ENCODE data around the gene HES5. TPM values are rescaled to one million over a fixed set of nuclear protein-coding genes. Genes with fewer than 3 reads are reported as not detected.

Gene HES5
- total RNA-seq, 1 donor from 2014 or later: not detected

DNA sequence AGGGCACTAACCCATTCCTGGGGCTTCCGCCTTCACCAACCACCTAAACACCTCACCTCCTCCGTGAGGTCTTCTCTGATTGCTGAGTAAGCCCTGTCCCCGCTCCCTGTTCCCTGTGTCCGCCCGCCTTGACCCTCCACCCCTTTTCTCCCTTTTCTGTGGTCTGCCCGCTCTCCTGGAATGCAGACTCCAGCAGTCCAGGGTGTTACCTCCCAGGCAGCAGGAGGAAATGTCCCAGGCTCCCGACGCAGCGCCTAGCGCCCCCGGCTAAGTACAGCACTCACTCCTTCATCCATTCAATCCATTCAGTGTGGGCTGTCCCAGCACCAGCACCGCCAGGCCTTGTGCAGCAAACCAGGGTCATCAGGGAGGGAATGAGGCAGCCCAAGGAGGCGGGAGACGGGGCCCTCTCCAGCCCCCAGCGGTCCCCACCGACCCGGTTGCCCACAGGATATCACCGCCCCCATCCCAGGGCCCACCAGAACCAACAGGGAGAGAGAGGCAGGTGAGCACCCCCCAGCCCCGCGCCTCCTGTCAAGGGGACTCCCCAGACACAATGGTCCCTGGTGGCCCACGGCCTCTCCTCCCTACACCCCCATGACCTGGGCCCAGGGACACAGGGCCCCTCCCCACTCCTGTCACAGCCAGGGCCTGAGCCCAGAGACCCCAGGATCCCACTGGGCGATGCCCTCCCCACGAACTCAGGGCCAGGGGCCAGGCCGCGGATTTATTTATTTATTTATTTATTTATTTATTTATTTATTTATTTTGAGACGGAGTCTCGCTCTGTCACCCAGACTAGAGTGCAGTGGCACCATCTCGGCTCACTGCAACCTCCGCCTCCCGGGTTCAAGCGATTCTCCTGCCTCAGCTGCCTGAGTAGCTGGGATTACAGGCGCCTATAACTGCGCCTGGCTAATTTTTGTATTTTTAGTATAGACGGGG lies 36.3 kb upstream of the HES5 start:
- Mint-ChIP-seq H3K4me1 (ENCODE audit: low read depth) (no peaks in the 10 kb centered on the region), H3K9me3 (peaks cover 5% of the 10 kb centered on the region), H3K27me3 (ENCODE audit: low read depth) (no peaks in the 10 kb centered on the region), H3K36me3 (ENCODE audit: low read depth) (peaks cover 24% of the 10 kb centered on the region), H3K27ac (no peak overlapping the region), H3K4me3 (ENCODE audit: low read depth) (no peak overlapping the region)
- intact Hi-C loops (cut with micrococcal nuclease): no loop called here
- no peak for DNase-seq (ENCODE audit: low spot score)

DNA sequence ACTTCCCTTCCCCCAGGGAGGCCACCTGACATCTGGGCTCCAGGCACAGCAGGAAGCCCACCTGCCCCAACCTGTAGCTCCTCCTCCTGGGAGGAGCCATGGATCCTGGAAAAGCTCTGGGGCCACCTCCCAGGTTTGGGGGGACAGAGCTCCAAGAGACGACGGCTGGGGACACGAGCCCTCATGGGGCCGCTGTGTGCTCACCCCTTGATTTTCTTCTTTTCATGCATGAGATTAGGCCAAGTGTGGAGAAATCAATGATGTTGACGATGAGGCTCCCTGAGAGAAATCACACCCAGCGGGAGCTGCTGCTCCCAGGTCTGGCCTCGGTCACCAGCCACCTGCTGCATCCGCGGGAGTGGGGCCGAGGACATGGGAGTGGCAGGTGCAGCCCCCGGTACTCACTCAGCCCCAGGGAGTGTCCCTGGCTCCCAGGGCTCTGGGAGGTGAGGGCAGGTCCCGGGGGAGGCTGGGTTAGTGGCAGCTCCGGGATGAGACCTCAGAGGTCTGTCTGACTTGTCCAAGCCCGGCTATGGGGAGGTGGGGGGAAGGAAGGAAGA lies 34.8 kb upstream of the HES5 start:
- H3K36me3 Mint-ChIP-seq (ENCODE audit: low read depth): peaks cover 22% of the 10 kb centered on the region
- DNase-seq (ENCODE audit: low spot score): no peak
- no peaks in the 10 kb centered on the region for H3K9me3 Mint-ChIP-seq
- H3K27me3 Mint-ChIP-seq (ENCODE audit: low read depth): no peaks in the 10 kb centered on the region
- H3K4me3 Mint-ChIP-seq (ENCODE audit: low read depth): no peak overlapping the region
- H3K27ac Mint-ChIP-seq: no peak overlapping the region
- intact Hi-C loops (cut with micrococcal nuclease): no loop called here
- peaks cover 3% of the 10 kb centered on the region for H3K4me1 Mint-ChIP-seq (ENCODE audit: low read depth)

DNA sequence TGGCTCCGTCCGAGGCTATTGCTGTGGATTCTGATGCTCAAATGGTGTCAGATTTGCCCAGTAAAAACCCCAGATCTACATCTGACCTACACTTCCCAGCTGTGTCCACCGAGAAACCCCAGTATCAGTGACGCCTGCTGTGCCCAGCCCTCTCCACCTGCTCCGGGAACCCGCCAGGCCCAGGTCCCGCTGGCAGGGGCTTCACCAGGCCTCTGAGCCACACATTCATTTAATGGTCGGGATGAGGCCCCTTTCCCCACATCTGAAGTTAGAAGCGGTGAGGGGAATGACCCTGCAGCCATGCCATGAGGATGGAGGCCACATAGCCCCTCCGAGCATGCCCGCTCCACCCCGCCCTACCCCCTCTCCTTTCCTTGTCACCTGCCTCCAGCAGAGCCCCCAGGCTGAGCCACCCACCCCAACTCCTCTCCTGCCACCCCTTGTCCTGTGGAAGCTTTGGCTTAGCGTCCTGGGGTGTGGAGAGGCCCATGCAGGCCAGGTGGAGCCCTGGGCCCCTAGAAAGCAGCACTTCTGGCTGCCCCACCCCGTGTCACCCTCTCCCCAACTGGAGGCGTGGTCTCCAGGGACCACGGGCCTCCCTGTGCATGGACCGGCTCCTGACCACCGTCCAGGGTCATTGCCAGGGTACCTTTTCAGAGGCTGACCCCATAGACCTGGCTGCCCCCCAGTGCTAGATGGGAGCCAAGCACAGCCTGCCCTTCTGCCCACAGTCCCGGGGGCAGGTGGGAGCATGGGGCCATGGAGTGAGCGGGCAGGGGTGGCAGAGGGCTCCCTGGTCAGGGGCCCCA lies 34.1 kb upstream of the HES5 start:
- intact Hi-C loops (cut with micrococcal nuclease): no loop called here
- H3K36me3 Mint-ChIP-seq (ENCODE audit: low read depth): peaks cover 25% of the 10 kb centered on the region
- H3K4me1 Mint-ChIP-seq (ENCODE audit: low read depth): peaks cover 3% of the 10 kb centered on the region
- no peak for DNase-seq (ENCODE audit: low spot score)
- H3K27me3 Mint-ChIP-seq (ENCODE audit: low read depth): no peaks in the 10 kb centered on the region
- no peak overlapping the region for H3K4me3 Mint-ChIP-seq (ENCODE audit: low read depth)
- H3K9me3 Mint-ChIP-seq: no peaks in the 10 kb centered on the region
- no peak overlapping the region for H3K27ac Mint-ChIP-seq

DNA sequence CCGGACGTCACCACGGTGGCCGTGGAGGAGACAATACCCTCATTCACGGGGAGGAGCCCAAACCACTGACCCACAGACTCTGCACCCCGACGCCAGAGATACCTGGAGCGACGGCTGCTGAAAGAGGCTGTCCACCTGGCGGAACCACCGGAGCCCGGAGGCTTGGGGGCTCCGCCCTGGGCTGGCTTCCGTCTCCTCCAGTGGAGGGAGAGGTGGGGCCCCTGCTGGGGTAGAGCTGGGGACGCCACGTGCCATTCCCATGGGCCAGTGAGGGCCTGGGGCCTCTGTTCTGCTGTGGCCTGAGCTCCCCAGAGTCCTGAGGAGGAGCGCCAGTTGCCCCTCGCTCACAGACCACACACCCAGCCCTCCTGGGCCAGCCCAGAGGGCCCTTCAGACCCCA lies 33.1 kb upstream of the HES5 start:
- Mint-ChIP-seq H3K9me3 (no peaks in the 10 kb centered on the region), H3K36me3 (ENCODE audit: low read depth) (peaks cover 33% of the 10 kb centered on the region), H3K27ac (no peak overlapping the region), H3K4me1 (ENCODE audit: low read depth) (peaks cover 6% of the 10 kb centered on the region), H3K27me3 (ENCODE audit: low read depth) (no peaks in the 10 kb centered on the region), H3K4me3 (ENCODE audit: low read depth) (no peak overlapping the region)
- intact Hi-C loops (cut with micrococcal nuclease): no loop called here
- DNase-seq (ENCODE audit: low spot score): no peak

DNA sequence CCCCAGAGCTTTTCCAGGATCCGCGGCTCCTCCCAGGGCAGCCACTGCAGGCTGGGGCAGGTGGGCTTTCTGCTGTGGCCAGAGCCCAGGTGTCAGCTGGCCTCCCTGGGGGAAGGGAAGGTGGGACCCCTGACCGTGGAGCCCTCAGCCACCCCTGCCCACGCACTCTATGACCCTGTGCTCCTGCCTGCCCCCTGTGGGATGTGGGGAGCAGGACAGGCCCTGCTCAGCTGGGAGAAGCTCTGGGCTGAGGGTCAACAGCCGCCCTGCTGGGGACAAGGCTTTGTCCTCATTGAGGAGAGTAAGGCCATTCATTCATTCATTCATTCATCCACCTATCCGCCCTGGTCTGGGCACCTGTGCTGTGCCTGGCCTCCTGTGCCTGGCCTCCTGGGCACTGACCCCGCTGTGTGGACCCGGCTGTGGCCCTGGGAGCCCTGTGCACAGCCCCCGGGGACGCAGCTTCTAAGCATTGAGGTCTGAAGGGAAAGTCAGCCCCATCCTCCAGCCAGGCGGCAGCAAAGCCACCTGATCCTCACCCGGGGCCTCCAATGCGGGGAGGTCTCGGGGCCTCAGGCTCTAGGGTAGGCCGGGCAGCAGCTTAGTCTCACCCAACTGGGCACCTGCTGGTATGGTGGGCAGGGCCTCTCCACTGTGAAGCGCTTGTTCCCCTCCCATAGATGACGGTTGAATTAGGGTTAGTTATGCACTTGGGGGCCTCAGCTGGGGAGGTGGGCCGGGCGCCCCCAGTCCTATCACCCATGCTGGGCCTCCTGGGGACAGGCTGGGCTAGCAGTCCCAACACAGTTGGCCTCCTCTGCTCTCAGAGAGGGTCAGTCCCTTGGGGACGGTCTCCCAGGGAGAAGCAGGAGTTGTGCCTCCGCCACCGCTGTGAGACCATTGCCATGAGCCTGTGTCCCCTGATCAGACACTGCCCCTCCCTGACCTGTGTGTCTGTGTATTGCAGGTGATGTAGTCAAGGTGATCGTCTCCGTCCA lies 32.1 kb upstream of the HES5 start:
- Mint-ChIP-seq H3K4me1 (ENCODE audit: low read depth) (peaks cover 6% of the 10 kb centered on the region), H3K4me3 (ENCODE audit: low read depth) (no peak overlapping the region), H3K27me3 (ENCODE audit: low read depth) (no peaks in the 10 kb centered on the region), H3K27ac (no peak overlapping the region), H3K9me3 (no peaks in the 10 kb centered on the region), H3K36me3 (ENCODE audit: low read depth) (peaks cover 41% of the 10 kb centered on the region)
- intact Hi-C loops (cut with micrococcal nuclease): no loop called here
- DNase-seq (ENCODE audit: low spot score): no peak

DNA sequence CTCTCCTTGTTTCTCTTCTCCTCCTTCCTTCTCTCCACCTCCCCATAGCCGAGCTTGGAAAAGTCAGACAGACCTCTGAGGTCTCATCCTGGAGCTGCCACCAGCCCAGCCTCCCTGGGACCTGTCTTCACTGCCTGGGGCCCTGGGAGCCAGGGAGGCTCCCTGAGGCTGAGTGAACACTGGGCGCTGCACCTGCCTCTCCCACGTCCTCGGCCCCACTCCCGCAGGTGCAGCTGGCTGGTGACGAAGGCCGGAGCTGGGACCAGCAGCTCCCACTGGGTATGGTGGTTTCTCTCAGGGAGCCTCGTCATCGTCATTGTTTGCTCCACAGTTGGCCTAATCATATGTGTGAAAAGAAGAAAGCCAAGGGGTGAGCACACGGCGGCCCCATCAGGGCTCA lies 31.4 kb upstream of the HES5 start:
- peak overlapping the region; percentile 48 for H3K27ac Mint-ChIP-seq
- peak overlapping the region; percentile 22 for H3K4me3 Mint-ChIP-seq (ENCODE audit: low read depth)
- no peaks in the 10 kb centered on the region for H3K9me3 Mint-ChIP-seq
- no peaks in the 10 kb centered on the region for H3K27me3 Mint-ChIP-seq (ENCODE audit: low read depth)
- H3K4me1 Mint-ChIP-seq (ENCODE audit: low read depth): peaks cover 6% of the 10 kb centered on the region
- no peak for DNase-seq (ENCODE audit: low spot score)
- peaks cover 47% of the 10 kb centered on the region for H3K36me3 Mint-ChIP-seq (ENCODE audit: low read depth)
- intact Hi-C loops (cut with micrococcal nuclease): no loop called here

DNA sequence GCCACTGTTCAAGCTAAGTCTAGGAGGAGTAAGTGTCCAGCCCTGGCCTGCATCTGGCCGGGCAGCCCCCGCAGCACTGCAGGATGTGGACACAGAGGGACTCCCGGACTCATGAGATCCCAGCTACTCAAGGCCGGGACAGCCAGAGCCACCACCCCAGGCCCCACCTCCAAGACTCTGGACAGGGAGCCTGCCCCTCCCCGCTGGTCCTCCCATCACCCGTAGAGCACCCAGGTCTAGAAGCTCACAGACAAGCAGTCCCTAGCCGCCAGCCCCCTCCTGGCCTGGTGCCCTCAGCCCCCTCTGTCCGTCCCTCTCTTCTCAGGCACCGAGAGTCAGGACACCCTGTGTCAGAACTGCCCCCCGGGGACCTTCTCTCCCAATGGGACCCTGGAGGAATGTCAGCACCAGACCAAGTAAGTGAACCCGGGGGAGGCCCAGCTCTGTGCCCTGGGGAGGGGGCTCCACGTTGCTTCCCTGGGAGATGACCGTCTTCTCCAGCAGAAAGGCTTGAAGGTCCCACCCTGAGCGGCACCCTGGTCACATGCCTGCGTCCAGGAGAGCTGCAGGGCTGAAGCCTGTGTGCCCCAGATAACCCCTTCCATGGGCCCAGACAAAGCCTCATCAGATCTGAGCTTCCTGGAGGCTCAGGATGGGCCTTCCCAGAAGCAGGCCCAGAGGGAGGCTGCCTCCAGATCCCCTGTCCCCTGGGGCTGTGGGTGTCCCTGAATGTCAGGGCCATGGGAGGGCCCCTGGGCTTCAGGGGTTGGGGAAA lies 30.4 kb upstream of the HES5 start:
- H3K4me3 Mint-ChIP-seq (ENCODE audit: low read depth): no peak overlapping the region
- peaks cover 53% of the 10 kb centered on the region for H3K36me3 Mint-ChIP-seq (ENCODE audit: low read depth)
- DNase-seq (ENCODE audit: low spot score): no peak
- no peak overlapping the region for H3K27ac Mint-ChIP-seq
- H3K27me3 Mint-ChIP-seq (ENCODE audit: low read depth): no peaks in the 10 kb centered on the region
- no peaks in the 10 kb centered on the region for H3K9me3 Mint-ChIP-seq
- H3K4me1 Mint-ChIP-seq (ENCODE audit: low read depth): peaks cover 6% of the 10 kb centered on the region
- intact Hi-C loops (cut with micrococcal nuclease): no loop called here

DNA sequence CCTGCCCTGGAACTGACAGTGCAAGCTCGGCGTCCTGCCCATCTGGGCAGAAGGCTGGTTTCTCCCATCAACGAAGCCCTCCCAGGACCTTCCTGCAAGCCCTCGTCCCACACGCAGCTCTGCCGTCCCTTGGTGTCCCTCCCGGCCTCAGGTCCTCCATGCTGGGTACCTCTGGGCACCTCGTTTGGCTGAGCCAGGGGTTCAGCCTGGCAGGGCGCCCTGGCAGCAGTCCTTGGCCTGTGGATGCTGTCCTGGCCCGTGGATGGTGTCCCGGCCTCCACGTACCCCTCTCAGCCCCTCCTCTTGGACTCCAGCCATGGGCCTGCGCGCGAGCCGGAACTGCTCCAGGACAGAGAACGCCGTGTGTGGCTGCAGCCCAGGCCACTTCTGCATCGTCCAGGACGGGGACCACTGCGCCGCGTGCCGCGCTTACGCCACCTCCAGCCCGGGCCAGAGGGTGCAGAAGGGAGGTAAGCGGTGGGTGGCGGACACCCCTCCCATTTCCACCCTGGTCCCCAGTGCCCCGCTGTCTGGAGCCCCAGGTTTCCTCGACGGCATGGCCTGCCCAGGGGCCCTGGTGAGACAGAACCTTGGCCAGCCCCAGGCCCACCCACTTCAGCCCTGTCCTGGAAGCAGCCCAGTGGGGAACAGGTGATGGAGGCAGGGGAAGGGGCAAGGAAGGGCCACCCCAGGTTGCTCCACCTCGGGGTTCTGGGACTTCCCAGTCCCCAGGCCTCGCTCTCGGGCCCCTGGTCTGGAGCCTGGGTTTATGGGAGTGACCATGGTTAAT lies 29.6 kb upstream of the HES5 start:
- Mint-ChIP-seq H3K27me3 (ENCODE audit: low read depth) (no peaks in the 10 kb centered on the region), H3K36me3 (ENCODE audit: low read depth) (peaks cover 51% of the 10 kb centered on the region), H3K27ac (no peak overlapping the region), H3K9me3 (no peaks in the 10 kb centered on the region), H3K4me3 (ENCODE audit: low read depth) (no peak overlapping the region), H3K4me1 (ENCODE audit: low read depth) (peaks cover 8% of the 10 kb centered on the region)
- intact Hi-C loops (cut with micrococcal nuclease): loop anchor here (10.0 kb wide), 1 partner anchor 1155 kb away; the partner anchor contains the start of gene MRPL20
- DNase-seq (ENCODE audit: low spot score): no peak

DNA sequence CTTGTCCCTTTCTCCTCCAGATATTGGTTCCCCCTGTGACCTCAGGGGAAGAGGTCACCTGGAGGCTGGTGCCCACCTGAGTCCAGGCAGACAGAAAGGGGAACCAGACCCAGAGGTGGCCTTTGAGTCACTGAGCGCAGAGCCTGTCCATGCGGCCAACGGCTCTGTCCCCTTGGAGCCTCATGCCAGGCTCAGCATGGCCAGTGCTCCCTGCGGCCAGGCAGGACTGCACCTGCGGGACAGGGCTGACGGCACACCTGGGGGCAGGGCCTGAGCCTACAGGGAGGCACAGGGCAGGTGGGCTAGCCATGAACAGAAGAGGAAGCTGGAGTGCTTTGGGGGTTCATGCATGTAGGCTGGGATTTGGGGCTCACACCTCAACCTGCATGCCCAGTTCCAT lies 28.8 kb upstream of the HES5 start:
- Mint-ChIP-seq H3K4me3 (ENCODE audit: low read depth) (peak overlapping the region; percentile 97), H3K36me3 (ENCODE audit: low read depth) (peaks cover 53% of the 10 kb centered on the region), H3K9me3 (no peaks in the 10 kb centered on the region), H3K27me3 (ENCODE audit: low read depth) (no peaks in the 10 kb centered on the region), H3K27ac (no peak overlapping the region), H3K4me1 (ENCODE audit: low read depth) (peaks cover 14% of the 10 kb centered on the region)
- intact Hi-C loops (cut with micrococcal nuclease): loop anchor here (10.0 kb wide), 1 partner anchor 1154 kb away; the partner anchor contains the start of gene MRPL20
- DNase-seq (ENCODE audit: low spot score): no peak

DNA sequence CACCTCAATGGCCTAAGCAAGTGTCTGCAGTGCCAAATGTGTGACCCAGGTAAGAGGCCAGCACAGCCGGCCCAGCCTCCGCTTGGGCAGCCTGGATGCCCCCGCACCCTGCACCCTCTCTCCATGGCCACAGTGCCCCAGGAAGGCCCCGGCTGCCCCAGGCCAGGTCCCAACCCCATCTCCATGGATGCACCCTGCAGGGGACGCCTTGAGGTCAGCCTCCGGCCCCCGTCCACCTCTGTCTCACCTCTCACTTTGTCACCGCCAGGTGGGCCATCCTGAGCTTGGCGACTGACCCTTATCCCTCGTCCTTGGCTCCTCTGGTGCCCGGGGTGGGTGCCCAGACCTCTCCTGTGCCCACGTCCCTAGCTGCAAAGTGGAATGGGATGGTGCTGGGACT lies 28.4 kb upstream of the HES5 start:
- no peaks in the 10 kb centered on the region for H3K27me3 Mint-ChIP-seq (ENCODE audit: low read depth)
- peaks cover 50% of the 10 kb centered on the region for H3K36me3 Mint-ChIP-seq (ENCODE audit: low read depth)
- H3K27ac Mint-ChIP-seq: no peak overlapping the region
- H3K4me3 Mint-ChIP-seq (ENCODE audit: low read depth): peak overlapping the region; percentile 97
- no peak for DNase-seq (ENCODE audit: low spot score)
- H3K4me1 Mint-ChIP-seq (ENCODE audit: low read depth): peaks cover 17% of the 10 kb centered on the region
- intact Hi-C loops (cut with micrococcal nuclease): loop anchor here (10.0 kb wide), 1 partner anchor 1154 kb away; the partner anchor contains the start of gene MRPL20
- H3K9me3 Mint-ChIP-seq: no peaks in the 10 kb centered on the region
